ENCODE results near the gene SH2D1A. TPM values are rescaled to one million over a fixed set of nuclear protein-coding genes. Genes with fewer than 3 reads are reported as not detected.
"Not testable (repeated sequence)": the region's sequence is repeated elsewhere in the genome, so short reads cannot be mapped to it uniquely, and the experiment has no call there.

SH2D1A gene
- total RNA-seq, 6 experiments from 2014 or later = 0.37 to 0.62 (median 0.51) TPM; not detected in 2

DNA sequence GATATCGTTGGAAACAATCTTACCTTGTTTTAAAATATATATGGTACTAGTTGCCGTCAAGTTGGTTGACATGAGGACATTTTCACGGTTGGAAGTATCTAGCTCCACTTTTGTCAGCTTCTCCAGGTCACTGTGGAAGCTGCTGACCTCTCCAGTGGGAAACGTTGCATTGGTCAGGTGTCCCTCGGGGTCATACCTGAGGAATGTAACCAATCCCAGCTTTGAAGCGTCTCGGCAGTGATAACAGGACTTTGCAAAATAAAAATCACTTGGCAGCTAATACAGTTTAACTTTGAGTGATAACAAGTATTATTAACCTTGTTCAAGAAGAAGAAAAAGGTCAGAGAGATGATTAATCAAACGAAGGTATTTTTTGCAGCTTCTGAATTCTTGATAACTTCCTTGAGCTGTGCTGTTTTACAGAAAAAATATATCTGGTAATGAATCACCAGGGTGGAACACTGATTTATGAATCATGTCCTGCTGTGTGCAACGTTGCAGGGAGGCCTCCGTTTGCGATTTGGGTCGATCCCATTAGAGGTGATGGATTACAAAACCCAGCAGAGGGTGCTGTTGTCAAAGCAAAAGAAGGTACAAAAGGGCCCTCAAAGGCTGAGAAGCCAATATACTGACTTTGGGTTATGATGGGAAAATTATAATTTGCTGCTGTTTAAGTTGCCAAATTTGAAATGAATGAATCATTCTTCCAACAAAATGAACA lies 60.1 kb downstream of the SH2D1A start:
- TF ChIP-seq, protein P1, sequence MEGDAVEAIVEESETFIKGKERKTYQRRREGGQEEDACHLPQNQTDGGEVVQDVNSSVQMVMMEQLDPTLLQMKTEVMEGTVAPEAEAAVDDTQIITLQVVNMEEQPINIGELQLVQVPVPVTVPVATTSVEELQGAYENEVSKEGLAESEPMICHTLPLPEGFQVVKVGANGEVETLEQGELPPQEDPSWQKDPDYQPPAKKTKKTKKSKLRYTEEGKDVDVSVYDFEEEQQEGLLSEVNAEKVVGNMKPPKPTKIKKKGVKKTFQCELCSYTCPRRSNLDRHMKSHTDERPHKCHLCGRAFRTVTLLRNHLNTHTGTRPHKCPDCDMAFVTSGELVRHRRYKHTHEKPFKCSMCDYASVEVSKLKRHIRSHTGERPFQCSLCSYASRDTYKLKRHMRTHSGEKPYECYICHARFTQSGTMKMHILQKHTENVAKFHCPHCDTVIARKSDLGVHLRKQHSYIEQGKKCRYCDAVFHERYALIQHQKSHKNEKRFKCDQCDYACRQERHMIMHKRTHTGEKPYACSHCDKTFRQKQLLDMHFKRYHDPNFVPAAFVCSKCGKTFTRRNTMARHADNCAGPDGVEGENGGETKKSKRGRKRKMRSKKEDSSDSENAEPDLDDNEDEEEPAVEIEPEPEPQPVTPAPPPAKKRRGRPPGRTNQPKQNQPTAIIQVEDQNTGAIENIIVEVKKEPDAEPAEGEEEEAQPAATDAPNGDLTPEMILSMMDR (IDR thresholded peaks at IDR 0.05) = peak; percentile 60 to 65 (median 60)
- TF ChIP-seq POLR2A (IDR thresholded peaks at IDR 0.05) = no peak
- 11% methylated on average over 10 of the region's 12 CpGs for WGBS (ENCODE audit: insufficient coverage, low coverage, low lambda C conversion rate, missing lambda C conversion rate)
- H3K27ac ChIP-seq = no peak overlapping the region
- H3K4me3 ChIP-seq = no peak overlapping the region
- H3K4me1 ChIP-seq = peaks cover 0 to 5% (median 0%) of the 10 kb centered on the region in 4 donors
- H3K27me3 ChIP-seq = no peaks in the 10 kb centered on the region
- ATAC-seq = peak; percentile 89 to 95 (median 93)
- H3K9me3 ChIP-seq = no peaks in the 10 kb centered on the region
- intact Hi-C loops (cut with DNase I) = no loop called here
- no peaks in the 10 kb centered on the region for H3K36me3 ChIP-seq
- peak in 2 of 3 donors; percentile 30 to 45 for DNase-seq

DNA sequence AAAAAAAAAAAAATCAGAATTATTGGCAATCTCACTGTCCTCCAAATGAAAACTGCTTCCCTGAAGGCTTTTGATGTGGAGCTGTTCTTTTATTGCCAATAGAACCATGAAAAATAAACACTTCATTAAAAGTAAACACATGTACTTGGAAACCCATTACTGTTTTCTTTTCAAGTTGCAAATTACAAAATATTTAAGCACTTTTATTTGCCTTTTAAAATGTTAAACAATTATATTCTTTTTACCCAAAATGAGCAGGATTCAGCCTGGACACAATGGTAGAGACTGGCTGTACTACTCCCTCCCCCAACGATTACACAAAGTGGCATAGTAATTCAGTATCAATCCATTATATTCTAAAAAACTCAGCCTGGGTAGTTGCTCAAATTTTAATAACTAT lies 60.9 kb downstream of the SH2D1A start:
- H3K27me3 ChIP-seq = no peaks in the 10 kb centered on the region
- H3K4me1 ChIP-seq = peaks cover 0 to 5% (median 0%) of the 10 kb centered on the region in 4 donors
- H3K4me3 ChIP-seq = no peak overlapping the region
- no peaks in the 10 kb centered on the region for H3K36me3 ChIP-seq
- DNase-seq = no peak
- TF ChIP-seq, protein P1 (IDR thresholded peaks at IDR 0.05) = no peak
- no peak for TF ChIP-seq POLR2A (IDR thresholded peaks at IDR 0.05)
- WGBS (ENCODE audit: insufficient coverage, low coverage, low lambda C conversion rate, missing lambda C conversion rate) = 33% methylated on average over 1 of the region's 1 CpG
- ATAC-seq = no peak
- H3K27ac ChIP-seq = no peak overlapping the region
- H3K9me3 ChIP-seq = no peaks in the 10 kb centered on the region
- intact Hi-C loops (cut with DNase I) = no loop called here

DNA sequence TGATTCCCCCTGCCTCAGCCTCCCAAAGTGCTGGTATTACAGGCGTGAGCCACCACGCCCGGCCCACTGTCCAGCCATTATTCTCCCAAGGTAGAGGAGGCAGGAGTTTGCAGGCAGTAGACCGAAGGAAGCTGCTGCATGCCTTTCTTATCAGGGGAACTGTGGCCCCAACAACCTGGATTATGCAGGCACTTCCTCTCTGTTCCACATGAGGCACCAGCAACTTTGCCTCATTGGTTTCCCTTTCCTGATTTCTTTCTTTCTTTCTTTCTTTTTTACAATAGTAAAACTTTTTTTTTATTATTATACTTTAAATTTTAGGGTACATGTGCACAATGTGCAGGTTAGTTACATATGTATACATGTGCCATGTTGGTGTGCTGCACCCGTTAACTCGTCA lies 62.0 kb downstream of the SH2D1A start:
- H3K9me3 ChIP-seq; H3K36me3 ChIP-seq; H3K27me3 ChIP-seq; H3K27ac ChIP-seq; H3K4me3 ChIP-seq; DNase-seq; intact Hi-C loops (cut with DNase I); ATAC-seq; H3K4me1 ChIP-seq: not testable (repeated sequence)
- 33% methylated on average over 1 of the region's 6 CpGs for WGBS (ENCODE audit: insufficient coverage, low coverage, low lambda C conversion rate, missing lambda C conversion rate)

DNA sequence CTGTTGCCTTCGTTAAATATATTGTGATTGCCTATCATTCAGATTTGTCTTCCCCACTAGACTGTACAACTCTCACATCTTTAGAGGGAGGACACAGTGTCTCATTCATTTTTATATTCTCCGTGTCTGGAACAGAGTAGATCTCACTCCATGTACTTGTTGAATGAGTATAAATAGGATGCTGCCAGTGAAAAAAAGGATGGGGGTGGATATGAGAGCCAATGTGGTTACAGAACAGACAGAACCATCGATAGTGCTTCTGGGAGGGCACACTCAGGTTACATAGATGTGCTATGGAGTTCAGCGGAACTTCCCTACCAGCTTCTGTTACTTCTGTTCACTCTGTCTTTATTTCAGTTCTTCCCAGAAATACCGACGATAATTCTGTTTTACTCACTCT lies 66.9 kb downstream of the SH2D1A start:
- Histone ChIP-seq H3K4me1 (no peaks in the 10 kb centered on the region), H3K9me3 (no peaks in the 10 kb centered on the region), H3K27me3 (no peaks in the 10 kb centered on the region), H3K27ac (no peak overlapping the region), H3K4me3 (no peak overlapping the region), H3K36me3 (no peaks in the 10 kb centered on the region)
- intact Hi-C loops (cut with DNase I) = no loop called here
- DNase-seq (no peak), ATAC-seq (no peak)
- no peak for TF ChIP-seq POLR2A (IDR thresholded peaks at IDR 0.05)
- 73% methylated on average over 6 of the region's 6 CpGs for WGBS (ENCODE audit: insufficient coverage, low coverage, low lambda C conversion rate, missing lambda C conversion rate)

DNA sequence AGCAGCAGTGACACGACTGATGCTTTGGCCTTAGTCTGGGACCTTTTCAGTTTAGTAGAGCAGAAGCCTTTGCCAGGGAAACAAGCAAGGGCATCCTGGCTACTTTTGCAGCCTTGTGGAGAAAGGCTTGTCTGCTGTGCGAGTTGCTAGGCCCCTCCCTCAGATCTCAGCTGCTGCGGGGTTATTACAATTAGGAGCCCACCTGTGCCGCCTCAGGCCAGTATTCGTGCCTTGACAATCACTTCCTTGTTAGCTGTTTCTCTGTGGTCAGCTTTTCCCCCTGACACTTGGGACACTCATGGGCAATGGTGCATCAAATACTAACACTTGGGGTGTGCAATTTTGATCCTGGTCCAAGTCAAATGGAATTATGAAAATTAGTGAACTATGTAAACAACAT lies 67.9 kb downstream of the SH2D1A start:
- ATAC-seq (no peak), DNase-seq (no peak)
- WGBS (ENCODE audit: insufficient coverage, low coverage, low lambda C conversion rate, missing lambda C conversion rate) = 59% methylated on average over 3 of the region's 5 CpGs
- Histone ChIP-seq H3K9me3 (no peaks in the 10 kb centered on the region), H3K4me1 (no peaks in the 10 kb centered on the region), H3K27me3 (no peaks in the 10 kb centered on the region), H3K4me3 (no peak overlapping the region), H3K27ac (no peak overlapping the region), H3K36me3 (no peaks in the 10 kb centered on the region)
- intact Hi-C loops (cut with DNase I) = no loop called here
- TF ChIP-seq, protein P1 (IDR thresholded peaks at IDR 0.05) = no peak
- no peak for TF ChIP-seq POLR2A (IDR thresholded peaks at IDR 0.05)

Data from right lobe of liver (tissue), 6 donors.